Naive thymus-derived CD4-positive, alpha-beta T cell (primary cell): ENCODE measurements around the gene IFT74. TPM values are rescaled to one million over a fixed set of nuclear protein-coding genes. Genes with fewer than 3 reads are reported as not detected.

ENCODE experiments used
- ATAC-seq: fragments of 150-1000 bp; cut with Tn5 transposase; 2 replicates; pipeline ENCODE4 v1.10.0; 2021; ENCODE audit warnings: mild to moderate bottlenecking, moderate library complexity
- CTCF ChIA-PET: fragments of 350-600 bp; sonication (Branson Sonifier 250); formaldehyde crosslinking; loops from one replicate; lab custom pipeline; 2021; ENCODE audit warnings: antibody characterized with exemption; lab: Charles Lee
- POLR2A ChIA-PET: fragments of 350-600 bp; sonication (Branson Sonifier 250); formaldehyde crosslinking; loops from one replicate; lab custom pipeline; 2021; ENCODE audit warnings: antibody characterized with exemption, inconsistent platforms; lab: Charles Lee
- DNase-seq, 9 donors: peaks; one replicate each; pipeline versions ENCODE4 v3.0.0 to v3.0.0-alpha.2; 2020 to 2022; ENCODE audit warnings: mixed read lengths in 1 of 9
- H3K27ac ChIP-seq: one replicate; pipeline ENCODE4 v1.7.0; 2013; ENCODE audit warnings: mild to moderate bottlenecking, low read depth, low read length, moderate library complexity
- H3K27me3 ChIP-seq, 2 donors: one replicate each; pipeline ENCODE4 v1.7.0; 2013; ENCODE audit warnings: low read length in 2 of 2, mild to moderate bottlenecking in 2 of 2, moderate library complexity in 2 of 2; ENCODE audit not compliant: control insufficient read depth in 2 of 2, insufficient read depth in 2 of 2
- H3K36me3 ChIP-seq, 3 experiments: 1 replicate in 2 of 3; 2 replicates in 1 of 3; pipeline ENCODE4 v1.7.0; 2013; ENCODE audit warnings: low read length in 3 of 3, mild to moderate bottlenecking in 3 of 3, moderate library complexity in 1 of 3; ENCODE audit not compliant: insufficient read depth in 3 of 3, control insufficient read depth in 2 of 3
- H3K4me1 ChIP-seq, 2 donors: one replicate each; pipeline ENCODE4 v1.7.0; 2013; ENCODE audit warnings: low read length in 2 of 2, mild to moderate bottlenecking in 2 of 2, moderate library complexity in 1 of 2; ENCODE audit not compliant: control insufficient read depth in 2 of 2, insufficient read depth in 2 of 2
- H3K4me3 ChIP-seq: 2 replicates; pipeline ENCODE4 v1.7.0; 2013; ENCODE audit warnings: mild to moderate bottlenecking, low read length
- H3K9me3 ChIP-seq, 3 experiments: 1 replicate in 2 of 3; 2 replicates in 1 of 3; pipeline ENCODE4 v1.7.0; 2013; ENCODE audit warnings: low read length in 3 of 3; ENCODE audit not compliant: control insufficient read depth in 2 of 3
- H3K27ac Mint-ChIP-seq, 9 donors: one replicate each; pipeline ENCODE4 v1.8.0; 2020 to 2022; ENCODE audit warnings: mixed read lengths in 9 of 9, mild to moderate bottlenecking in 8 of 9, moderate library complexity in 5 of 9, inconsistent platforms in 2 of 9
- H3K27me3 Mint-ChIP-seq, 5 donors: one replicate each; pipeline ENCODE4 v1.8.0; 2021 to 2022; ENCODE audit warnings: mixed read lengths in 5 of 5, mild to moderate bottlenecking in 1 of 5
- H3K36me3 Mint-ChIP-seq, 5 donors: one replicate each; pipeline ENCODE4 v1.8.0; 2020 to 2022; ENCODE audit warnings: mixed read lengths in 5 of 5, mild to moderate bottlenecking in 3 of 5, inconsistent platforms in 1 of 5
- H3K4me1 Mint-ChIP-seq, 7 donors: one replicate each; pipeline ENCODE4 v1.8.0; 2020 to 2022; ENCODE audit warnings: mixed read lengths in 7 of 7, mild to moderate bottlenecking in 3 of 7, inconsistent platforms in 1 of 7
- H3K4me3 Mint-ChIP-seq, 10 donors: one replicate each; pipeline ENCODE4 v1.8.0; 2020 to 2022; ENCODE audit warnings: mild to moderate bottlenecking in 10 of 10, mixed read lengths in 10 of 10, moderate library complexity in 6 of 10, inconsistent platforms in 2 of 10
- H3K9me3 Mint-ChIP-seq, 11 donors: one replicate each; pipeline ENCODE4 v1.8.0; 2020 to 2022; ENCODE audit warnings: mixed read lengths in 11 of 11, mild to moderate bottlenecking in 4 of 11, inconsistent platforms in 1 of 11, moderate library complexity in 1 of 11
- intact Hi-C, 2 donors: fragments of 100-400 bp; cut with micrococcal nuclease; formaldehyde crosslinking; loops; one replicate each; pipeline ENCODE4 v1.15.1; 2023
- polyA plus RNA-seq, 2 donors: library from polyadenylated mRNA; unstranded; fragments of 300-500 nt; fragmentation: Illumina TruSeq; gene quantifications; one replicate each; pipeline ENCODE4 v1.2.3, GENCODE V29; 2021
- total RNA-seq, 6 experiments: library from RNA in 5 of 6; stranded (reverse) in 5 of 6; gene quantifications; 1 replicate in 5 of 6; 2 replicates in 1 of 6; pipeline ENCODE4 v1.2.3 and lab custom pipeline; 2021 to 2026

Gene IFT74
- total and polyA plus RNA-seq, 7 experiments from 2014 or later, result 8.0 to 12.4 (median 9.7) TPM

DNA sequence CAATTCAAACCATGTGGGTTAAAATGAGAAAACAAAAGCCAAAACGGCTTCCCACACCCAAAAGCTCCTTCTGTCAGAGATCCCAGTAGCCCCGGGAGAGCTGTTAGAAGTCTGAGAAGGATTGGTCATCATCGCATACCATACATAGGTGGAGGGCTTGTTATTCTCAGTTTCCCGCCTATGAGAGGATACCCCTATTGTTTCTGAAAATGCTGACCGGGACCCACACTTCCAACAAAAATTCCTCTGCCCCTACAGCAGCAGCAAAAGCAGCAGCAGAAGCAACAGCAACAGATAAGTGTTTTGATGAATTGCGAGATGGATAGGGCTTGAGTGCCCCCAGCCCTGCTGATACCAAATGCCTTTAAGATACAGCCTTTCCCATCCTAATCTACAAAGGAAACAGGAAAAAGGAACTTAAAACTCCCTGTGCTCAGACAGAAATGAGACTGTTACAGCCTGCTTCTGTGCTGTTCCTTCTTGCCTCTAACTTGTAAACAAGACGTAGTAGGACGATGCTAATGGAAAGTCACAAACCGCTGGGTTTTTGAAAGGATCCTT lies 152.8 kb downstream of the IFT74 start, which contains the start of gene TEK:
TSS of gene TEK (plus strand) at position 245 of the 561 bp plus-strand sequence. CDS start 366 bp downstream, outside the sequence.
- H3K27ac Mint-ChIP-seq, result no peak within 1 kb of the TSS
- no peak within 1 kb of the TSS for H3K4me3 Mint-ChIP-seq
- DNase-seq (no peak), ATAC-seq (no peak)
- no peaks in the 10 kb centered on the region for H3K4me1 ChIP-seq
- no peaks in the 10 kb centered on the region for H3K36me3 Mint-ChIP-seq
- H3K4me3 ChIP-seq, result no peak within 1 kb of the TSS
- no peaks in the 10 kb centered on the region for H3K36me3 ChIP-seq
- no peaks in the 10 kb centered on the region for H3K9me3 ChIP-seq
- H3K27me3 Mint-ChIP-seq, result peaks cover 0 to 13% (median 4%) of the 10 kb centered on the region in 5 donors
- H3K27me3 ChIP-seq, result no peaks in the 10 kb centered on the region
- no peak within 1 kb of the TSS for H3K27ac ChIP-seq
- ChIA-PET POLR2A (no interaction called here), CTCF (interaction anchor here (0.6 kb wide), 1 partner anchor 79 kb away, joined by 3 read pairs; no protein-coding TSS in a partner anchor)
- peaks cover 0 to 3% (median 0%) of the 10 kb centered on the region in 11 donors for H3K9me3 Mint-ChIP-seq
- H3K4me1 Mint-ChIP-seq, result no peaks in the 10 kb centered on the region
- intact Hi-C loops, result loop anchor here in 1 of 2 donors (10.0 kb wide), 1 partner anchor 706 kb away; no protein-coding TSS in a partner anchor

DNA sequence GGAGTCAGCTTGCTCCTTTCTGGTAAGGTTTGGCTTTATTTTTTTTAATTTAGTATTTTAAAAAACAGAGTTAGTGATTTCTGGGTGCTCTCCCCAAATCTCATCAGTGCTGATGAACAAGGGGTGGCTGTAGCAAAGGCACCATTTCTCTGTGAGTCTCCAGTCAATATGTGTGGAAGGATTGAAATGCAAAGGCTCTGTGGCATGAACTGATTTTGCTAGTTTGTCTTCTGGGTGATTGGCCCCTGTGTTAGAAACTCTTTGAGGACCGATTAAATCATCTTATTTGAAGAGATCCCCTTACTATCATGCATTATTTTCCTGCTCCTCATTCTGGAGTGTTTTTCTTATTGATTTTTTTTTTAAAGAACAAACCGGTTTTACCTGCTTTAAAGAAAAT lies 153.4 kb downstream of the IFT74 start:
- DNase-seq, result no peak
- no peaks in the 10 kb centered on the region for H3K4me1 ChIP-seq
- no peak for ATAC-seq
- no peaks in the 10 kb centered on the region for H3K9me3 ChIP-seq
- H3K27ac ChIP-seq, result no peak overlapping the region
- H3K36me3 ChIP-seq, result no peaks in the 10 kb centered on the region
- H3K27me3 Mint-ChIP-seq, result peaks cover 0 to 14% (median 4%) of the 10 kb centered on the region in 5 donors
- ChIA-PET POLR2A (no interaction called here), CTCF (no interaction called here)
- no peaks in the 10 kb centered on the region for H3K36me3 Mint-ChIP-seq
- H3K4me3 Mint-ChIP-seq, result no peak overlapping the region
- H3K27ac Mint-ChIP-seq, result no peak overlapping the region
- peaks cover 0 to 3% (median 0%) of the 10 kb centered on the region in 11 donors for H3K9me3 Mint-ChIP-seq
- intact Hi-C loops, result loop anchor here in 1 of 2 donors (10.0 kb wide), 1 partner anchor 705 kb away; no protein-coding TSS in a partner anchor
- no peaks in the 10 kb centered on the region for H3K27me3 ChIP-seq
- no peak overlapping the region for H3K4me3 ChIP-seq
- no peaks in the 10 kb centered on the region for H3K4me1 Mint-ChIP-seq

DNA sequence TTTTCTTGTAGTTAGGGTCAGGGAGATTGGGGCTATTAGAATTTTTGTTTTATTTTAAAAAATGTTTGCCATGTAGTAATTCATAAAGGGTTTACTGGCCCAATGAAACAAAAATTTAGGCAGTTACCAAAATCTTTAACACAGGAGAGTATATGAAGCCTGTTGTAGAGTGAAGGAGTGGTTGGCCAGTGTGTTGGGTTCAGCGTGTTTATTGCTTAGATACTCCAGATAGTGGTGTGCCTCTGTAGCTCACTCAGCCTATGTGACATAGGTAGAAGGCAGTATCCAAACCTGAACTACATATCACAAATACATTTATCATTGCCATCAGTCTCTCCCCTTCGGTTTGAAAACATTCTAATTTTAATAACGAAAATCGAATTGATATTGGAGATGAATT lies 154.0 kb downstream of the IFT74 start:
- Mint-ChIP-seq H3K36me3 (no peaks in the 10 kb centered on the region), H3K27ac (no peak overlapping the region), H3K4me3 (no peak overlapping the region), H3K9me3 (peaks cover 0 to 1% (median 0%) of the 10 kb centered on the region in 11 donors), H3K4me1 (no peaks in the 10 kb centered on the region), H3K27me3 (peaks cover 0 to 14% (median 4%) of the 10 kb centered on the region in 5 donors)
- ChIA-PET POLR2A (no interaction called here), CTCF (interaction anchor here (0.6 kb wide), 1 partner anchor 188 kb away, joined by 4 read pairs; no protein-coding TSS in a partner anchor)
- no peaks in the 10 kb centered on the region for H3K36me3 ChIP-seq
- H3K27me3 ChIP-seq, result no peaks in the 10 kb centered on the region
- intact Hi-C loops, result no loop called here
- DNase-seq (no peak), ATAC-seq (no peak)
- no peak overlapping the region for H3K27ac ChIP-seq
- H3K4me1 ChIP-seq, result no peaks in the 10 kb centered on the region
- no peak overlapping the region for H3K4me3 ChIP-seq
- no peaks in the 10 kb centered on the region for H3K9me3 ChIP-seq

DNA sequence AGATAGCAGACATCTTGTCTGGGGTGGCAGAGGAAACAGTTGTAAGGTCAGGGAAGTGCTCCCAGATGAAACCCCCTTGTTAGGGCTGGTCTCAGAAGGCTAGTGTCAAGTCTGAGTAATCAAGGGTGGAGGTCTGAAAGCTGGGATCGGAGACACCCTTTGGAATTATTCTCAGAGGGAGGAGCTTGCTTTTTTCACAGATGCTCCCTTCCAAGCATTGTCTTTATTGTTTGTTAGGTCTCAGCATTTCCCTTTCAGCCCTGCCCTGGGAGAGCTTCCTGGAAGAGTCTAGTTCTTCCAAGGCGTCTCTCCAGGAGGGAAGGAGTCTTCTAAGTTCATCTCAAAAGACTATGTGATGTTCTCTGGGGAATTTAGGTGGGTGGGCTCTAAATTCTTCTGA lies 156.0 kb downstream of the IFT74 start:
- H3K27ac Mint-ChIP-seq, result no peak overlapping the region
- peaks cover 0 to 2% (median 0%) of the 10 kb centered on the region in 11 donors for H3K9me3 Mint-ChIP-seq
- no peaks in the 10 kb centered on the region for H3K36me3 ChIP-seq
- no peaks in the 10 kb centered on the region for H3K4me1 ChIP-seq
- no peaks in the 10 kb centered on the region for H3K9me3 ChIP-seq
- no peak overlapping the region for H3K4me3 Mint-ChIP-seq
- intact Hi-C loops, result no loop called here
- H3K4me3 ChIP-seq, result no peak overlapping the region
- ChIA-PET CTCF (no interaction called here), POLR2A (no interaction called here)
- ATAC-seq (no peak), DNase-seq (no peak)
- H3K27me3 Mint-ChIP-seq, result peaks cover 2 to 14% (median 4%) of the 10 kb centered on the region in 5 donors
- no peaks in the 10 kb centered on the region for H3K36me3 Mint-ChIP-seq
- no peaks in the 10 kb centered on the region for H3K4me1 Mint-ChIP-seq
- no peaks in the 10 kb centered on the region for H3K27me3 ChIP-seq
- no peak overlapping the region for H3K27ac ChIP-seq

Other genes starting within 250 kb of the IFT74 start
- gene CAAP1, start 63.6 kb upstream of the IFT74 start, total RNA-seq, result 10 to 100 TPM; 11.8 to 19.6 (median 17.8) TPM
- gene CAAP1, start 63.6 kb upstream of the IFT74 start, polyA plus RNA-seq, result 10 to 100 TPM; 12.8 to 14.2 TPM
- 10 to 100 TPM; 22.4 to 33.6 (median 24.7) TPM for gene PLAA, start 9.2 kb upstream of the IFT74 start, total RNA-seq
- gene PLAA, start 9.2 kb upstream of the IFT74 start, polyA plus RNA-seq, result 10 to 100 TPM; 17.6 to 17.9 TPM
- not detected for gene LRRC19, start 49.3 kb downstream of the IFT74 start, total RNA-seq
- gene LRRC19, start 49.3 kb downstream of the IFT74 start, polyA plus RNA-seq, result not detected
- not detected for gene TEK, start 152.8 kb downstream of the IFT74 start, total RNA-seq
- not detected for gene TEK, start 152.8 kb downstream of the IFT74 start, polyA plus RNA-seq